Measurements from ENCODE around the gene SLAIN2.
"Not testable (repeated sequence)": the region's sequence is repeated elsewhere in the genome, so short reads cannot be mapped to it uniquely, and the experiment has no call there.

The SLAIN2 gene

GRCh38 chr4:48440914-48441313, 99.6 kb downstream of the SLAIN2 start:
- not testable (repeated sequence) for DNase-seq (ENCODE audit: low read depth in 3 of 3)

- no peak for DNase-seq (ENCODE audit: low read depth in 3 of 3)
These were observed 104.4 kb downstream of the SLAIN2 start for GRCh38 chr4:48445704-48446103.

GRCh38 chr4:48446642-48447041, 105.3 kb downstream of the SLAIN2 start:
- DNase-seq (ENCODE audit: low read depth in 3 of 3) = no peak

- DNase-seq (ENCODE audit: low read depth in 3 of 3) = no peak
These were observed 107.8 kb downstream of the SLAIN2 start for GRCh38 chr4:48449151-48449550.

GRCh38 chr4:48450740-48451139, 109.4 kb downstream of the SLAIN2 start:
- DNase-seq (ENCODE audit: low read depth in 3 of 3) = no peak

- DNase-seq (ENCODE audit: low read depth in 3 of 3) = not testable (repeated sequence)
These were observed 110.3 kb downstream of the SLAIN2 start for GRCh38 chr4:48451656-48452055.

- DNase-seq (ENCODE audit: low read depth in 3 of 3) = no peak
These were observed 113.3 kb downstream of the SLAIN2 start for GRCh38 chr4:48454591-48454990.

- DNase-seq (ENCODE audit: low read depth in 3 of 3) = no peak
These were observed 119.7 kb downstream of the SLAIN2 start for GRCh38 chr4:48461000-48461399.

GRCh38 chr4:48462363-48462762, 121.0 kb downstream of the SLAIN2 start:
- DNase-seq (ENCODE audit: low read depth in 3 of 3) = no peak

- no peak for DNase-seq (ENCODE audit: low read depth in 3 of 3)
These were observed 126.1 kb downstream of the SLAIN2 start for GRCh38 chr4:48467442-48467841.

- no peak for DNase-seq (ENCODE audit: low read depth in 3 of 3)
These were observed 126.6 kb downstream of the SLAIN2 start for GRCh38 chr4:48467891-48468290.

- no peak for DNase-seq (ENCODE audit: low read depth in 3 of 3)
These were observed 128.8 kb downstream of the SLAIN2 start for GRCh38 chr4:48470137-48470536.

GRCh38 chr4:48470570-48470969, 129.2 kb downstream of the SLAIN2 start:
- DNase-seq (ENCODE audit: low read depth in 3 of 3) = no peak

GRCh38 chr4:48472794-48473193, 131.5 kb downstream of the SLAIN2 start:
- DNase-seq (ENCODE audit: low read depth in 3 of 3) = no peak

GRCh38 chr4:48475770-48476169, 134.4 kb downstream of the SLAIN2 start:
- DNase-seq (ENCODE audit: low read depth in 3 of 3) = no peak
